Mesenchymal stem cell (in vitro differentiated cells and primary cell): ENCODE data around the gene SFSWAP.

Experiments
- DNase-seq: peaks from one replicate; pipeline ENCODE4 v3.0.0-alpha.2; 2013
- H2AFZ ChIP-seq: one replicate; pipeline ENCODE4 v1.6.1; 2013; ENCODE audit warnings: low read depth, mild to moderate bottlenecking, control low read depth, inconsistent platforms, low read length, moderate library complexity
- H2AK5ac ChIP-seq: 2 replicates; pipeline ENCODE4 v1.6.1; 2013; ENCODE audit warnings: low read length, moderate library complexity, mild to moderate bottlenecking, inconsistent platforms; ENCODE audit not compliant: severe bottlenecking
- H2BK120ac ChIP-seq: one replicate; pipeline ENCODE4 v1.6.1; 2013; ENCODE audit warnings: low read depth, mild to moderate bottlenecking, inconsistent platforms, low read length, moderate library complexity
- H2BK12ac ChIP-seq, 2 experiments: one replicate each; pipeline ENCODE4 v1.6.1; 2013; ENCODE audit warnings: inconsistent platforms in 2 of 2, low read length in 2 of 2, mild to moderate bottlenecking in 2 of 2, moderate library complexity in 2 of 2, control low read depth in 1 of 2
- H2BK15ac ChIP-seq: one replicate; pipeline ENCODE4 v1.6.1; 2013; ENCODE audit warnings: mild to moderate bottlenecking, low read depth, inconsistent platforms; ENCODE audit not compliant: poor library complexity, severe bottlenecking
- H2BK5ac ChIP-seq: 2 replicates; pipeline ENCODE4 v1.6.1; 2013; ENCODE audit warnings: low read depth, mild to moderate bottlenecking, low read length, control low read depth, inconsistent platforms; ENCODE audit not compliant: poor library complexity, severe bottlenecking
- H3K14ac ChIP-seq, 2 experiments: one replicate each; pipeline ENCODE4 v1.6.1; 2013; ENCODE audit warnings: inconsistent platforms in 2 of 2, low read length in 2 of 2, control low read depth in 1 of 2, mild to moderate bottlenecking in 1 of 2, moderate library complexity in 1 of 2
- H3K18ac ChIP-seq, 2 experiments: one replicate each; pipeline ENCODE4 v1.6.1; 2013; ENCODE audit warnings: inconsistent platforms in 2 of 2, low read length in 2 of 2, control low read depth in 1 of 2, low read depth in 1 of 2, mild to moderate bottlenecking in 1 of 2
- H3K23ac ChIP-seq, 2 experiments: one replicate each; pipeline ENCODE4 v1.6.1; 2013; ENCODE audit warnings: inconsistent platforms in 2 of 2, low read length in 2 of 2, mild to moderate bottlenecking in 2 of 2, moderate library complexity in 2 of 2, control low read depth in 1 of 2
- H3K27ac ChIP-seq: 2 replicates; pipeline ENCODE4 v1.5.1; 2013; ENCODE audit warnings: mild to moderate bottlenecking, moderate library complexity, low read length, control low read depth, inconsistent platforms; ENCODE audit not compliant: poor library complexity, severe bottlenecking
- H3K27me3 ChIP-seq, 2 experiments: 2 replicates each; pipeline versions ENCODE4 v1.6.1 to v1.7.0; 2013; ENCODE audit warnings: low read length in 2 of 2, mild to moderate bottlenecking in 2 of 2, moderate library complexity in 2 of 2, control low read depth in 1 of 2, inconsistent platforms in 1 of 2; ENCODE audit not compliant: control insufficient read depth in 1 of 2, insufficient read depth in 1 of 2
- H3K36me3 ChIP-seq, 2 experiments: 2 replicates each; pipeline versions ENCODE4 v1.6.1 to v1.7.0; 2013; ENCODE audit warnings: low read length in 2 of 2, control low read depth in 1 of 2, inconsistent platforms in 1 of 2, low read depth in 1 of 2, mild to moderate bottlenecking in 1 of 2; ENCODE audit not compliant: insufficient read depth in 2 of 2, control insufficient read depth in 1 of 2
- H3K4ac ChIP-seq, 2 experiments: one replicate each; pipeline ENCODE4 v1.6.1; 2013; ENCODE audit warnings: inconsistent platforms in 2 of 2, low read length in 2 of 2, mild to moderate bottlenecking in 2 of 2, moderate library complexity in 2 of 2, control low read depth in 1 of 2, low read depth in 1 of 2
- H3K4me1 ChIP-seq: 2 replicates; pipeline ENCODE4 v1.6.1; 2013; ENCODE audit warnings: low read depth, low read length, control low read depth; ENCODE audit not compliant: control insufficient read depth, insufficient read depth
- H3K4me2 ChIP-seq: 2 replicates; pipeline ENCODE4 v1.6.1; 2013; ENCODE audit warnings: low read length, mild to moderate bottlenecking, inconsistent platforms; ENCODE audit not compliant: poor library complexity, severe bottlenecking
- H3K4me3 ChIP-seq, 2 experiments: 2 replicates each; pipeline versions ENCODE4 v1.5.1 to v1.7.0; 2013; ENCODE audit warnings: low read length in 2 of 2, mild to moderate bottlenecking in 2 of 2, control low read depth in 1 of 2, low read depth in 1 of 2; ENCODE audit not compliant: insufficient read depth in 1 of 2
- H3K79me1 ChIP-seq: replicated peaks from 2 replicates; pipeline ENCODE4 v1.6.1; 2013; ENCODE audit warnings: mild to moderate bottlenecking, control low read depth, low read length, inconsistent platforms; ENCODE audit not compliant: poor library complexity, severe bottlenecking
- H3K9ac ChIP-seq: 2 replicates; pipeline ENCODE4 v1.7.0; 2013; ENCODE audit warnings: mild to moderate bottlenecking, low read length, moderate library complexity
- H3K9me3 ChIP-seq: 2 replicates; pipeline ENCODE4 v1.7.0; 2013; ENCODE audit warnings: mild to moderate bottlenecking, low read length; ENCODE audit not compliant: control insufficient read depth
- H4K8ac ChIP-seq: one replicate; pipeline ENCODE4 v1.6.1; 2013; ENCODE audit warnings: inconsistent platforms, mild to moderate bottlenecking, low read length, moderate library complexity
- H4K91ac ChIP-seq: one replicate; pipeline ENCODE4 v1.6.1; 2013; ENCODE audit warnings: mild to moderate bottlenecking, low read length, inconsistent platforms
- WGBS: methylation state at CpG from one replicate; pipeline ENCODE4 v1.1.7; 2013; ENCODE audit warnings: mixed read lengths; 5-methylcytosine and 5-hydroxymethylcytosine counted together

The SFSWAP gene

DNA sequence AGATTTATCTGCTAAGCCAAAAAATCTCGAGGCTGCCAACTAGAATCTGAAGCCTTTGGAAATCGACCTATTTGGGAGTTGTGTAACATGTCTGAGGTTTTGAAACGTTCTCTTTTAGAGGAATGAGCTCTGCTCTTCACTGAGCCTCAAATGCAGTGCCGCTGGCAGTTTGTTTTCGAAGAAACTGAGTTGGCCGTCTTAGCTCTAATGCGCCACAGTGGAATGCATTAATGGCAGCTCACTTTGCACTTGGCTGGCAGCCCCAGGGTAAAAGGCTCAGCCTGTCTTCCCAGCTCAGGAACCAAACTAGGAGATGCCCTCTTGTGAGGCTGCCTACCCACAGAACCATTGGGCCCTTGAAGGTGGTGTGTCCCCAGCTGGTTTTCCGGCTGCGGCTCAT lies 53.8 kb downstream of the SFSWAP start:
- no peak overlapping the region for H3K14ac ChIP-seq
- no peak overlapping the region for H4K91ac ChIP-seq
- no peak overlapping the region for H3K27ac ChIP-seq
- no peak overlapping the region for H2BK120ac ChIP-seq
- H3K4ac ChIP-seq: no peak overlapping the region
- DNase-seq: no peak
- H2AFZ ChIP-seq: no peak overlapping the region
- H3K9me3 ChIP-seq: no peaks in the 10 kb centered on the region
- no peak overlapping the region for H3K4me3 ChIP-seq
- no peak overlapping the region for H2BK12ac ChIP-seq
- no peak overlapping the region for H2BK5ac ChIP-seq
- H3K4me1 ChIP-seq: peaks cover 9% of the 10 kb centered on the region
- no peaks in the 10 kb centered on the region for H3K27me3 ChIP-seq
- H3K9ac ChIP-seq: no peak overlapping the region
- no peak overlapping the region for H3K4me2 ChIP-seq
- H3K36me3 ChIP-seq: peaks cover 61 to 90% of the 10 kb centered on the region in 2 experiments
- 98% methylated on average over 7 of the region's 9 CpGs for WGBS
- H2AK5ac ChIP-seq: no peak overlapping the region
- H2BK15ac ChIP-seq: no peak overlapping the region
- no peak overlapping the region for H4K8ac ChIP-seq
- H3K79me1 ChIP-seq: peaks cover 36% of the 10 kb centered on the region
- H3K18ac ChIP-seq: no peak overlapping the region
- H3K23ac ChIP-seq: no peak overlapping the region

DNA sequence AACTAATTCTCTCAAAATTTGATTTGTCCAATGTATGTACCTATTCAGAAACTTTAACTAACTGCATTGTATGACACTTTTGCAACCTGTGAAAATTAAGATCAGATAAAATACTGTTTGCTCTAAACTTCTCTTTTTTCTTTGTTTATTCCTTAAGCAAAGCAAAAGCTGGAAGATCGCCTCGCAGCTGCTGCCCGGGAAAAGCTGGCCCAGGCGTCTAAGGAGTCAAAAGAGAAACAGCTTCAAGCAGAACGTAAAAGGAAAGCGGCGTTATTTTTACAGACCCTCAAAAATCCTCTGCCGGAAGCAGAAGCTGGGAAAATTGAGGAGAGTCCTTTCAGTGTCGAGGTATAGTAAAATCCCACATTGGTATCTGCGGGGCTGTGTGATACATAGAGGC lies 55.1 kb downstream of the SFSWAP start:
- no peak overlapping the region for H2AFZ ChIP-seq
- no peak overlapping the region for H2BK120ac ChIP-seq
- no peak overlapping the region for H3K4me3 ChIP-seq
- H3K36me3 ChIP-seq: peaks cover 66 to 90% of the 10 kb centered on the region in 2 experiments
- no peak overlapping the region for H2AK5ac ChIP-seq
- H3K4me1 ChIP-seq: peaks cover 12% of the 10 kb centered on the region
- H3K9ac ChIP-seq: no peak overlapping the region
- no peak overlapping the region for H3K23ac ChIP-seq
- no peak overlapping the region for H3K14ac ChIP-seq
- no peaks in the 10 kb centered on the region for H3K27me3 ChIP-seq
- no peak overlapping the region for H3K27ac ChIP-seq
- no peak overlapping the region for H2BK12ac ChIP-seq
- H2BK15ac ChIP-seq: no peak overlapping the region
- no peak for DNase-seq
- H3K18ac ChIP-seq: no peak overlapping the region
- H4K8ac ChIP-seq: no peak overlapping the region
- peaks cover 39% of the 10 kb centered on the region for H3K79me1 ChIP-seq
- no peak overlapping the region for H4K91ac ChIP-seq
- peak overlapping the region; percentile 8 for H2BK5ac ChIP-seq
- H3K4ac ChIP-seq: no peak overlapping the region
- H3K9me3 ChIP-seq: no peaks in the 10 kb centered on the region
- 98% methylated on average over 10 of the region's 10 CpGs for WGBS
- no peak overlapping the region for H3K4me2 ChIP-seq

DNA sequence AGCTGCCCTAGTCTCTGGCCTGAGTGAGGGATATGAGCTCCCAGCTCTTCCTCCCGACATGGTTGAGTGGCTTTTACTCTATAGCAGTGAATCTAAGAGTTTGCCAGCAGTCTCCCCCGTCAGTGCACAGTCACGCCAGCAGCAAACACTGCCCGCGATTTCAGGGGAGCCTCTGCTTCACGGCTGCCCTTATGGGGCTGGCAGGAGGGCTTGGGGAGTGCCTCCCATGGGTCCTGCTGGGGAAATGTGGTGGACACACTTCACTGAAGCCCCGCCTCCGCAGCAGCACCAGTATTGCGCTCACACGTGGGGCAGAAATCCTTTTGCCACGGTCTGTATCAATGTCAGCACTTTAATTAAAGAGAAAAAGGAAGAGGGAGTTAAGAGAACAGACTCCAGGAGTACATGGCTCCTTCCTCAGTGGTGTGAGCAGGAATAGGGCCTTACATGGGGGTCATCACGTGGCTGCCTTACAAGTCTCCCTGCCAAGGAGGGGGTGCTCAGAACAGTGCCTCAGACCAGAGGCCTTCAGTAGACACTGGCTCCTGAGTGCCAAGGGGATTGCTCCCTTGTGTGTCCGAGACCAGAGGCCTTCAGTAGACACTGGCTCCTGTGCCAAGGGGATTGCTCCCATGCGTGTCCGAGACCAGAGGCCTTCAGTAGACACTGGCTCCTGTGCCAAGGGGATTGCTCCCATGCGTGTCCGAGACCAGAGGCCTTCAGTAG lies 55.7 kb downstream of the SFSWAP start:
- H2BK15ac ChIP-seq: no peak overlapping the region

DNA sequence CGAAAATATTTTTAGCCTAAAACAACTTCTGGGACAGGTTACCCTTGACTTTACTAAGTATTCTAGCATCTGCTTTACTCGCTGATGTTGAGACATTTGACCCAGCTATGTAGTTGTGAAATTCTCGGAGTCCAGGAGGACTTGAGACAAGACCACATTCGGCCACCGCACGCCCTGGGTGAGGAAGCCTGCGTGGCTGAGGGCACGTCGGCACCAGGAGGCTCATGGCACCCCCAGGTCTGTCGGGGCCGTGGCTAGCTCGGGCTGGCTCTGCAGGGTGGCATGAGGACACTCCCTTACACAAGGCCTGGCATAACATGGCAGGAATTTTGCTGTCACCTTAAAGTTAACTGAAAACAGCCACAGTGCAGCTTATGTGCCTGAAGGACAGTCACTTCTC lies 59.2 kb downstream of the SFSWAP start:
- Histone ChIP-seq H2AK5ac (no peak overlapping the region), H3K36me3 (peaks cover 58 to 92% of the 10 kb centered on the region in 2 experiments), H3K9me3 (no peaks in the 10 kb centered on the region), H2BK15ac (no peak overlapping the region), H3K4me3 (no peak overlapping the region), H3K27me3 (no peaks in the 10 kb centered on the region), H4K8ac (no peak overlapping the region), H3K4ac (no peak overlapping the region), H2BK12ac (no peak overlapping the region), H3K14ac (no peak overlapping the region), H3K79me1 (peaks cover 37% of the 10 kb centered on the region), H3K27ac (no peak overlapping the region), H3K4me1 (peaks cover 10% of the 10 kb centered on the region), H3K4me2 (no peak overlapping the region), H3K9ac (no peak overlapping the region), H4K91ac (no peak overlapping the region), H3K18ac (no peak overlapping the region), H2BK120ac (no peak overlapping the region), H2BK5ac (no peak overlapping the region), H3K23ac (no peak overlapping the region), H2AFZ (no peak overlapping the region)
- no peak for DNase-seq
- WGBS: 97% methylated on average over 12 of the region's 12 CpGs

More for the DNA sequence above, 55.7 kb downstream of the SFSWAP start:
- no peak for DNase-seq
- Histone ChIP-seq H2BK5ac (no peak overlapping the region), H3K23ac (no peak overlapping the region), H4K8ac (no peak overlapping the region), H3K4me3 (no peak overlapping the region), H2BK12ac (no peak overlapping the region), H3K27ac (peak overlapping the region; percentile 0), H3K36me3 (peaks cover 65 to 90% of the 10 kb centered on the region in 2 experiments), H3K4ac (no peak overlapping the region), H2AK5ac (no peak overlapping the region), H3K9ac (no peak overlapping the region), H3K9me3 (no peaks in the 10 kb centered on the region), H3K14ac (no peak overlapping the region), H3K18ac (no peak overlapping the region), H2BK120ac (no peak overlapping the region), H3K4me2 (no peak overlapping the region), H3K4me1 (peaks cover 10% of the 10 kb centered on the region), H3K27me3 (no peaks in the 10 kb centered on the region), H3K79me1 (peaks cover 38% of the 10 kb centered on the region), H4K91ac (no peak overlapping the region), H2AFZ (no peak overlapping the region)
- WGBS: 96% methylated on average over 15 of the region's 17 CpGs
